Neutrophil (primary cell): Measurements from ENCODE around the gene TPRG1L.
"Not testable (repeated sequence)": the region's sequence is repeated elsewhere in the genome, so short reads cannot be mapped to it uniquely, and the experiment has no call there.

Experiments
- H3K27ac ChIP-seq: fragments of 200-600 bp; sonication (generic); 2 replicates; pipeline ENCODE4 v1.5.1; 2016; ENCODE audit warnings: mild to moderate bottlenecking, moderate library complexity
- H3K27me3 ChIP-seq: fragments of 200-600 bp; sonication (generic); 2 replicates; pipeline ENCODE4 v1.6.0; 2016; ENCODE audit warnings: mild to moderate bottlenecking
- H3K36me3 ChIP-seq: fragments of 200-600 bp; sonication (generic); 2 replicates; pipeline ENCODE4 v1.5.1; 2017
- H3K4me1 ChIP-seq, 2 experiments: fragments of 200-600 bp in 1 of 2; sonication (generic) in 1 of 2; 1 replicate in 1 of 2; 2 replicates in 1 of 2; pipeline versions ENCODE4 v1.5.1 to v1.6.1; 2013 to 2016; ENCODE audit warnings: low read depth in 1 of 2, low read length in 1 of 2, mild to moderate bottlenecking in 1 of 2, moderate library complexity in 1 of 2; ENCODE audit not compliant: control insufficient read depth in 1 of 2, insufficient read depth in 1 of 2
- H3K4me3 ChIP-seq, 2 experiments: fragments of 200-600 bp in 1 of 2; sonication (generic) in 1 of 2; 1 replicate in 1 of 2; 2 replicates in 1 of 2; pipeline ENCODE4 v1.5.1; 2013 to 2016; ENCODE audit warnings: low read depth in 1 of 2, low read length in 1 of 2, mild to moderate bottlenecking in 1 of 2, moderate library complexity in 1 of 2
- H3K9me3 ChIP-seq: fragments of 200-600 bp; sonication (generic); 2 replicates; pipeline ENCODE4 v1.5.1; 2016
- CTCF ChIP-seq: fragments of 200-600 bp; sonication (generic); IDR thresholded peaks from 2 replicates; pipeline ENCODE4 v1.5.1; 2016; ENCODE audit warnings: antibody characterized with exemption

TPRG1L gene

GRCh38 chr1:3620708-3621107 is 4.1 kb upstream of the TPRG1L start:
- no peaks in the 10 kb centered on the region for H3K9me3 ChIP-seq
- H3K27me3 ChIP-seq = peaks cover 2% of the 10 kb centered on the region
- no peak overlapping the region for H3K4me3 ChIP-seq
- H3K27ac ChIP-seq = no peak overlapping the region
- H3K36me3 ChIP-seq = peaks cover 9% of the 10 kb centered on the region
- peaks cover 37 to 39% of the 10 kb centered on the region in 2 experiments for H3K4me1 ChIP-seq
- no peak for TF ChIP-seq CTCF

- TF ChIP-seq CTCF = peak; percentile 72
- peaks cover 42 to 44% of the 10 kb centered on the region in 2 experiments for H3K4me1 ChIP-seq
- not testable (repeated sequence) for H3K9me3 ChIP-seq, H3K27me3 ChIP-seq, H3K4me3 ChIP-seq
- peak overlapping the region; percentile 31 for H3K27ac ChIP-seq
- H3K36me3 ChIP-seq = peaks cover 13% of the 10 kb centered on the region
Observed at GRCh38 chr1:3621151-3621671, 3.6 kb upstream of the TPRG1L start.

GRCh38 chr1:3622102-3622501 is 2.7 kb upstream of the TPRG1L start:
- peaks cover 43 to 44% of the 10 kb centered on the region in 2 experiments for H3K4me1 ChIP-seq
- H3K36me3 ChIP-seq = peaks cover 21% of the 10 kb centered on the region
- H3K27ac ChIP-seq, H3K4me3 ChIP-seq, H3K9me3 ChIP-seq, H3K27me3 ChIP-seq: not testable (repeated sequence)

- TF ChIP-seq CTCF = no peak
- peak overlapping the region; percentile 91 for H3K27ac ChIP-seq
Observed at GRCh38 chr1:3623441-3624199, 1.2 kb upstream of the TPRG1L start.

GRCh38 chr1:3625151-3625907 is 514 bp downstream of the TPRG1L start:
- Histone ChIP-seq H3K9me3 (no peaks in the 10 kb centered on the region), H3K27ac (peak overlapping the region; percentile 91), H3K27me3 (no peaks in the 10 kb centered on the region), H3K4me1 (peaks cover 36 to 37% of the 10 kb centered on the region in 2 experiments), H3K36me3 (peaks cover 53% of the 10 kb centered on the region), H3K4me3 (peak overlapping the region; percentile 98)
- no peak for TF ChIP-seq CTCF

More at GRCh38 chr1:3623441-3624199, 1.2 kb upstream of the TPRG1L start:
- no peaks in the 10 kb centered on the region for H3K9me3 ChIP-seq
- H3K36me3 ChIP-seq = peaks cover 36% of the 10 kb centered on the region
- peak overlapping the region; percentile 98 for H3K4me3 ChIP-seq
- peaks cover 40 to 42% of the 10 kb centered on the region in 2 experiments for H3K4me1 ChIP-seq
- H3K27me3 ChIP-seq = no peaks in the 10 kb centered on the region
